IMR-90 (cell line): ENCODE measurements around the gene RELCH. TPM values are rescaled to one million over a fixed set of nuclear protein-coding genes. Genes with fewer than 3 reads are reported as not detected.

Source experiments
- ATAC-seq: fragments of 200-7000 bp; cut with Tn5 transposase; 2 replicates; pipeline ENCODE4 v1.9.1; 2020; ENCODE audit warnings: low read depth, mild to moderate bottlenecking, moderate library complexity
- BruUV-seq: library from RNA; stranded (reverse); fragments of 400-500 nt; replicated peaks from 2 replicates; lab custom pipeline; 2021; lab: Mats Ljungman, UMichigan
- CTCF ChIA-PET: fragments of 300-600 bp; formaldehyde crosslinking; extraction: SDS; loops from one replicate; lab custom pipeline; 2021; ENCODE audit warnings: antibody characterized with exemption; lab: Yijun Ruan, JAX
- POLR2A ChIA-PET: fragments of 300-600 bp; sonication (Branson Sonifier 250); formaldehyde crosslinking; loops from one replicate; lab custom pipeline; 2022; ENCODE audit warnings: antibody characterized with exemption; ENCODE audit not compliant: unreplicated experiment; lab: Charles Lee
- DNase-seq: peaks from one replicate; pipeline ENCODE4 v3.0.0; 2013
- H2AFZ ChIP-seq: replicated peaks from 2 replicates; pipeline ENCODE3; 2013; ENCODE audit warnings: low read length, mild to moderate bottlenecking; ENCODE audit not compliant: poor library complexity
- H2AK5ac ChIP-seq: 2 replicates; pipeline ENCODE4 v1.6.1; 2013; ENCODE audit warnings: low read depth, low read length, inconsistent platforms
- H2AK9ac ChIP-seq: replicated peaks from 2 replicates; pipeline ENCODE3; 2013; ENCODE audit warnings: mild to moderate bottlenecking, low read depth, low read length, moderate library complexity; ENCODE audit not compliant: poor library complexity
- H2BK120ac ChIP-seq: 2 replicates; pipeline ENCODE4 v1.6.1; 2013; ENCODE audit warnings: low read depth, low read length, inconsistent platforms
- H2BK15ac ChIP-seq: 3 replicates; pipeline ENCODE4 v1.6.1; 2013; ENCODE audit warnings: low read depth, low read length, inconsistent platforms
- H2BK20ac ChIP-seq: 2 replicates; pipeline ENCODE4 v1.6.1; 2013; ENCODE audit warnings: low read depth, mild to moderate bottlenecking, inconsistent platforms, low read length, moderate library complexity
- H2BK5ac ChIP-seq: 2 replicates; pipeline ENCODE4 v1.6.1; 2013; ENCODE audit warnings: mild to moderate bottlenecking, low read depth, low read length, inconsistent platforms; ENCODE audit not compliant: poor library complexity, severe bottlenecking
- H3K14ac ChIP-seq: replicated peaks from 2 replicates; pipeline ENCODE4 v1.6.1; 2013; ENCODE audit warnings: low read depth, low read length, inconsistent platforms
- H3K18ac ChIP-seq: 2 replicates; pipeline ENCODE4 v1.6.1; 2013; ENCODE audit warnings: low read depth, low read length, control low read depth
- H3K23ac ChIP-seq: 2 replicates; pipeline ENCODE4 v1.6.1; 2013; ENCODE audit warnings: low read depth, low read length, inconsistent platforms
- H3K27ac ChIP-seq: 2 replicates; pipeline ENCODE4 v1.5.1; 2013; ENCODE audit warnings: mild to moderate bottlenecking, control low read depth, low read length; ENCODE audit not compliant: insufficient read depth
- H3K27me3 ChIP-seq: 2 replicates; pipeline ENCODE4 v1.6.1; 2013; ENCODE audit warnings: low read length; ENCODE audit not compliant: control insufficient read depth, insufficient read depth
- H3K36me3 ChIP-seq: 2 replicates; pipeline ENCODE4 v1.6.1; 2013; ENCODE audit warnings: low read length, mixed read lengths; ENCODE audit not compliant: control insufficient read depth, insufficient read depth
- H3K4ac ChIP-seq: 2 replicates; pipeline ENCODE4 v1.6.1; 2013; ENCODE audit warnings: low read depth, low read length, inconsistent platforms
- H3K4me1 ChIP-seq: 2 replicates; pipeline ENCODE4 v1.6.1; 2013; ENCODE audit warnings: low read length, mixed read lengths; ENCODE audit not compliant: control insufficient read depth, insufficient read depth
- H3K4me2 ChIP-seq: 2 replicates; pipeline ENCODE4 v1.6.1; 2013; ENCODE audit warnings: low read depth, mild to moderate bottlenecking, control low read depth, low read length, moderate library complexity
- H3K4me3 ChIP-seq: 2 replicates; pipeline ENCODE4 v1.5.1; 2013; ENCODE audit warnings: low read depth, mild to moderate bottlenecking, control low read depth, low read length, moderate library complexity; ENCODE audit not compliant: insufficient read depth
- H3K56ac ChIP-seq: 2 replicates; pipeline ENCODE4 v1.6.1; 2013; ENCODE audit warnings: low read length, inconsistent platforms; ENCODE audit not compliant: insufficient read depth; ENCODE audit errors: extremely low read depth
- H3K79me1 ChIP-seq, 2 experiments: 2 replicates each; pipeline ENCODE4 v1.6.1; 2013; ENCODE audit warnings: low read length in 2 of 2, inconsistent platforms in 1 of 2, low read depth in 1 of 2
- H3K9ac ChIP-seq: 2 replicates; pipeline ENCODE4 v1.6.1; 2013; ENCODE audit warnings: low read depth, low read length, control low read depth
- H3K9me1 ChIP-seq: 2 replicates; pipeline ENCODE4 v1.6.1; 2013; ENCODE audit warnings: low read length, inconsistent platforms; ENCODE audit not compliant: insufficient read depth
- H3K9me3 ChIP-seq: 2 replicates; pipeline ENCODE4 v1.6.1; 2013; ENCODE audit warnings: low read length; ENCODE audit not compliant: control insufficient read depth, insufficient read depth
- H4K20me1 ChIP-seq: 2 replicates; pipeline ENCODE4 v1.6.1; 2013; ENCODE audit warnings: low read length, inconsistent platforms; ENCODE audit not compliant: insufficient read depth
- H4K5ac ChIP-seq: 2 replicates; pipeline ENCODE4 v1.6.1; 2013; ENCODE audit warnings: mild to moderate bottlenecking, low read depth, low read length, control low read depth
- H4K8ac ChIP-seq, 2 experiments: 2 replicates each; pipeline ENCODE4 v1.6.1; 2013; ENCODE audit warnings: low read depth in 2 of 2, low read length in 2 of 2, control low read depth in 1 of 2, inconsistent platforms in 1 of 2
- H4K91ac ChIP-seq: 2 replicates; pipeline ENCODE4 v1.6.1; 2013; ENCODE audit warnings: low read depth, low read length, inconsistent platforms; ENCODE audit not compliant: insufficient read depth
- CEBPB ChIP-seq: IDR thresholded peaks from 2 replicates; pipeline ENCODE4 v1.6.1; 2012; ENCODE audit warnings: low read depth, low read length, improper control_type of control experiment
- CHD1 ChIP-seq: IDR thresholded peaks from 2 replicates; pipeline ENCODE4 v1.6.1; 2012; ENCODE audit warnings: low read depth, low read length, improper control_type of control experiment
- MXI1 ChIP-seq: IDR thresholded peaks from 2 replicates; pipeline ENCODE4 v1.6.1; 2012; ENCODE audit warnings: low read depth, mild to moderate bottlenecking, low read length, moderate library complexity, borderline replicate concordance
- RAD21 ChIP-seq: IDR thresholded peaks from 2 replicates; pipeline ENCODE4 v1.6.1; 2012; ENCODE audit warnings: low read length, improper control_type of control experiment
- RCOR1 ChIP-seq: IDR thresholded peaks from 2 replicates; pipeline ENCODE4 v1.6.1; 2012; ENCODE audit warnings: mild to moderate bottlenecking, low read length, improper control_type of control experiment; ENCODE audit not compliant: insufficient replicate concordance
- SMC3 ChIP-seq: fragments of 150-350 bp; IDR thresholded peaks from 2 replicates; pipeline ENCODE4 v1.6.1; 2016; ENCODE audit warnings: low read depth, mild to moderate bottlenecking, antibody characterized with exemption, low read length, moderate library complexity
- WGBS, 2 experiments: methylation state at CpG; one replicate each; pipeline versions ENCODE4 v1.1.5 to v1.1.7; 2013; ENCODE audit warnings: missing lambda C conversion rate in 2 of 2; ENCODE audit not compliant: insufficient read length in 1 of 2; ENCODE audit errors: extremely low coverage in 2 of 2; 5-methylcytosine and 5-hydroxymethylcytosine counted together
- dilution Hi-C: fragments of 300-500 bp; cut with HindIII; formaldehyde crosslinking; loops from one replicate; pipeline ENCODE4 v1.14.3; 2018; ENCODE audit warnings: low sequenced_read_pairs; ENCODE audit not compliant: unreplicated experiment
- in situ Hi-C: fragments of 300-500 bp; cut with MboI; formaldehyde crosslinking; loops from 3 replicates; pipeline ENCODE4 v1.14.3; 2019; ENCODE audit warnings: low sequenced_read_pairs, inconsistent platforms, mixed read lengths
- intact Hi-C: fragments of 100-400 bp; cut with micrococcal nuclease; formaldehyde crosslinking; loops from 2 replicates; pipeline ENCODE4 v1.10.0; 2022
- polyA plus RNA-seq, 3 experiments: library from polyadenylated mRNA; depleted of rRNA; stranded (reverse); fragments of >200 nt; gene quantifications; 2 replicates each; pipeline ENCODE4 v1.2.3, GENCODE V29; 2012; ENCODE audit warnings: low replicate concordance in 1 of 3
- total RNA-seq: library from RNA; depleted of rRNA; stranded (reverse); fragments of >200 nt; gene quantifications from 2 replicates; pipeline ENCODE4 v1.2.3, GENCODE V29; 2012
- TF ChIP-seq, protein P1 (sequence below): conservative IDR thresholded peaks from 2 replicates; pipeline ENCODE4 v1.5.1; 2012; ENCODE audit warnings: mild to moderate bottlenecking, low read depth, low read length, improper control_type of control experiment
- TF ChIP-seq, protein P2 (sequence below): fragments of 150-350 bp; IDR thresholded peaks from 2 replicates; pipeline ENCODE4 v1.6.1; 2016; ENCODE audit warnings: low read depth, mild to moderate bottlenecking, low read length, moderate library complexity, borderline replicate concordance

The RELCH gene
- total and polyA plus RNA-seq, 2 of the 4 experiments (the other 2 are of a cell fraction): 14.4 to 52.5 TPM

DNA sequence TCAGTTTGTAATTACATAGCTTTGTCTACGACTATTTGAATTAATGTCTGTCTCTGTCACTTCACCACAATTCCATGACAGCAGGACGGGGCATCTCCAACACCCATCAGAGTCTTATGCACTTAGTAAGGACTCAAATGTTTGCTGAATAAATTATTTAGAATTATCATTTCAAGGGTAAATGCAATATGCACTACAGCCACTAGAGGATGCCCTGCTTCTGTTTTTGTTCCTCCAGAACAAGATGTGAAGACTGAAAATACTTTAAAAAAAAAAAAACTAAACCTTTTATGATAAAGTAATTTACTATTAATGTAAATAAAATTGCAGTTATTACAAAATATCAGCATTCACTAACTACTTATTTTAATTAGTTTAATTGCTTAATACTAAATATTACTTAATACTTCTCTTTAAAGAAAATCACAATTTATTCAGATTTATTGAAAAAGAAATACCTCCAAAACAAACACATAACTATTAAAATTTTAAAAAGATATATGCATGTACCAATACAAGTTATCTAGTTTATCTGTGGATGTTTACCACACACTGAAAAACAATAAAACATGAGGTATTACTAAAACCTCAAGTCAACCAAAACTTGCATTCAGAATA lies 3.4 kb upstream of the RELCH start:
- H3K27me3 ChIP-seq: no peaks in the 10 kb centered on the region
- H2AK9ac ChIP-seq: no peak overlapping the region
- H4K20me1 ChIP-seq: peaks cover 9% of the 10 kb centered on the region; the same call in 1 of the 2 replicates
- dilution Hi-C loops (no loop called here), intact Hi-C loops (loop anchor here (1.0 to 10.0 kb wide), 5 partner anchors 66 to 801 kb away; partner anchors contain the start of genes PHLPP1 and ZCCHC2), in situ Hi-C loops (loop anchor here (10.0 to 25.0 kb wide), 3 partner anchors 391 to 804 kb away; partner anchors contain the start of gene PHLPP1)
- H2BK15ac ChIP-seq: no peak overlapping the region
- no peak overlapping the region for H3K18ac ChIP-seq
- H3K27ac ChIP-seq: no peak overlapping the region
- H4K91ac ChIP-seq: no peak overlapping the region
- H2BK20ac ChIP-seq: no peak overlapping the region
- H3K9ac ChIP-seq: no peak overlapping the region
- H3K36me3 ChIP-seq: no peaks in the 10 kb centered on the region
- no peak overlapping the region for H3K4me2 ChIP-seq
- H4K8ac ChIP-seq: no peak overlapping the region
- H4K5ac ChIP-seq: no peak overlapping the region
- H2BK120ac ChIP-seq: no peak overlapping the region
- no peak overlapping the region for H2AFZ ChIP-seq
- H3K9me1 ChIP-seq: no peaks in the 10 kb centered on the region; the same call in 1 of the 2 replicates
- ATAC-seq (no peak), DNase-seq (peak; percentile 68)
- H2BK5ac ChIP-seq: no peak overlapping the region
- BruUV-seq: no TSS peak
- POLR2A ChIA-PET: no interaction called here
- no peak overlapping the region for H3K4ac ChIP-seq
- no peak overlapping the region for H2AK5ac ChIP-seq
- H3K23ac ChIP-seq: no peak overlapping the region
- H3K4me1 ChIP-seq: peaks cover 3% of the 10 kb centered on the region; the same call in 1 of the 2 replicates
- WGBS, 2 experiments: no CpG with 5 or more reads among the region's 2 CpGs
- H3K4me3 ChIP-seq: no peak overlapping the region
- CTCF ChIA-PET: interaction anchor here (0.6 to 2.3 kb wide), 2 partner anchors 21 to 66 kb away, joined by 4 to 9 read pairs; no protein-coding TSS in a partner anchor
- H3K79me1 ChIP-seq: peaks cover 4 to 24% of the 10 kb centered on the region in 2 experiments
- TF ChIP-seq CEBPB (no peak), SMC3 (peak; percentile 78), CHD1 (no peak), MXI1 (no peak), RCOR1 (no peak), RAD21 (peak; percentile 94)
- TF ChIP-seq, protein P1, sequence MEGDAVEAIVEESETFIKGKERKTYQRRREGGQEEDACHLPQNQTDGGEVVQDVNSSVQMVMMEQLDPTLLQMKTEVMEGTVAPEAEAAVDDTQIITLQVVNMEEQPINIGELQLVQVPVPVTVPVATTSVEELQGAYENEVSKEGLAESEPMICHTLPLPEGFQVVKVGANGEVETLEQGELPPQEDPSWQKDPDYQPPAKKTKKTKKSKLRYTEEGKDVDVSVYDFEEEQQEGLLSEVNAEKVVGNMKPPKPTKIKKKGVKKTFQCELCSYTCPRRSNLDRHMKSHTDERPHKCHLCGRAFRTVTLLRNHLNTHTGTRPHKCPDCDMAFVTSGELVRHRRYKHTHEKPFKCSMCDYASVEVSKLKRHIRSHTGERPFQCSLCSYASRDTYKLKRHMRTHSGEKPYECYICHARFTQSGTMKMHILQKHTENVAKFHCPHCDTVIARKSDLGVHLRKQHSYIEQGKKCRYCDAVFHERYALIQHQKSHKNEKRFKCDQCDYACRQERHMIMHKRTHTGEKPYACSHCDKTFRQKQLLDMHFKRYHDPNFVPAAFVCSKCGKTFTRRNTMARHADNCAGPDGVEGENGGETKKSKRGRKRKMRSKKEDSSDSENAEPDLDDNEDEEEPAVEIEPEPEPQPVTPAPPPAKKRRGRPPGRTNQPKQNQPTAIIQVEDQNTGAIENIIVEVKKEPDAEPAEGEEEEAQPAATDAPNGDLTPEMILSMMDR: peak; percentile 99
- TF ChIP-seq, protein P2, sequence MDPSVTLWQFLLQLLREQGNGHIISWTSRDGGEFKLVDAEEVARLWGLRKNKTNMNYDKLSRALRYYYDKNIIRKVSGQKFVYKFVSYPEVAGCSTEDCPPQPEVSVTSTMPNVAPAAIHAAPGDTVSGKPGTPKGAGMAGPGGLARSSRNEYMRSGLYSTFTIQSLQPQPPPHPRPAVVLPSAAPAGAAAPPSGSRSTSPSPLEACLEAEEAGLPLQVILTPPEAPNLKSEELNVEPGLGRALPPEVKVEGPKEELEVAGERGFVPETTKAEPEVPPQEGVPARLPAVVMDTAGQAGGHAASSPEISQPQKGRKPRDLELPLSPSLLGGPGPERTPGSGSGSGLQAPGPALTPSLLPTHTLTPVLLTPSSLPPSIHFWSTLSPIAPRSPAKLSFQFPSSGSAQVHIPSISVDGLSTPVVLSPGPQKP: no peak
- no peak overlapping the region for H3K14ac ChIP-seq
- no peak overlapping the region for H3K56ac ChIP-seq
- H3K9me3 ChIP-seq: no peaks in the 10 kb centered on the region
